ENCODE measurements around the gene ZNF148. TPM values are rescaled to one million over a fixed set of nuclear protein-coding genes. Genes with fewer than 3 reads are reported as not detected.

Gene ZNF148
- total RNA-seq, 1 experiment from 2014 or later, result 24.8 TPM

DNA sequence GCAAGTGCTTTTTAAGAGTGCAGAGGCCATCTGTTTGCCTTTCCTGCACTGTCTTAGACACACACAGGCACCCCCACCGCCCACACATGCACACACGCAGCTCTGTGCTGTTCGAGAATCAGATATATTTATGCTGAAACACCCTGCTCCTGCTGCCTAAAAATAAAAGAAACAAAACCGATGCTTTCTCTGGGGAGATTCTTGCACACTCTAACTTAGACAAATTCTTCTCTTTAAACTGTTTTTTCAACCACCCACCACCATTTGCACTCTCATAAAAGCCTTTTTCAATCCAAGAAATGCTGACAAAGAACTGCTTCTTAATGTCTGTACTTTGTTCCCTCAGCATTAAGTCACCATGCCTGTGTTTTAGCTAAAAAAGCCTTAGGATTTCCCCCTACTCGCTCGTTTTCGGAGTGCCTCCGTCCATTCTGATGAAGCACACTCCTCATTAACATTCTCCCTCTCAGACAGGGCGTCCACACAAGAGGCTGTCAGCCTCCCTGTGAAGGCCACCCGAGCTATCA is 188.8 kb downstream of the ZNF148 start:
- H4K20me1 ChIP-seq (ENCODE audit: control insufficient read depth, insufficient read depth, insufficient read length), result no peaks in the 10 kb centered on the region
- H3K23me2 ChIP-seq (ENCODE audit: insufficient read length, low read depth, low read length, poor library complexity, severe bottlenecking), result no peaks in the 10 kb centered on the region
- no peak overlapping the region for H2AK5ac ChIP-seq (ENCODE audit: insufficient read length, low read length)
- no peak overlapping the region for H3K18ac ChIP-seq (ENCODE audit: insufficient read length, low read depth, low read length)
- no peaks in the 10 kb centered on the region for H3K9me3 ChIP-seq (ENCODE audit: control insufficient read depth, low read depth, low read length)
- peaks cover 17 to 21% (median 19%) of the 10 kb centered on the region in 3 experiments for H3K36me3 Mint-ChIP-seq (ENCODE audit: insufficient read depth in 1 of 3, low read depth in 3 of 3)
- no peak overlapping the region for H4K8ac ChIP-seq (replicated peaks; ENCODE audit: insufficient read length, low read depth, low read length)
- no peak overlapping the region for H3K14ac ChIP-seq (ENCODE audit: insufficient read depth, low read length)
- H3K4me3 Mint-ChIP-seq, result no peak overlapping the region
- no peak overlapping the region for H3K9ac ChIP-seq (ENCODE audit: extremely low read depth, insufficient read length, low read length)
- H3K4ac ChIP-seq (ENCODE audit: low read depth, low read length), result no peak overlapping the region
- H3K27ac ChIP-seq (ENCODE audit: insufficient read length, low read depth, low read length), result no peak overlapping the region
- H3T11ph ChIP-seq (ENCODE audit: low read length), result no peak overlapping the region
- no peak overlapping the region for H4K91ac ChIP-seq (ENCODE audit: insufficient read length, low read depth, low read length)
- no peak overlapping the region for H3K23ac ChIP-seq (ENCODE audit: insufficient read length, low read depth, low read length)
- no peaks in the 10 kb centered on the region for H3K27me3 ChIP-seq (ENCODE audit: insufficient read depth, low read length)
- H3K27me3 Mint-ChIP-seq (ENCODE audit: low read depth), result no peaks in the 10 kb centered on the region
- no CpG with 5 or more reads among the region's 10 CpGs for WGBS (ENCODE audit: extremely low coverage, insufficient read length, low lambda C conversion rate)
- H3K4me1 ChIP-seq (ENCODE audit: insufficient read depth, low read length), result peaks cover 4% of the 10 kb centered on the region; the same call in 1 of the 2 replicates
- no peak overlapping the region for H2BK20ac ChIP-seq (ENCODE audit: low read depth, low read length, poor library complexity, severe bottlenecking)
- no peak overlapping the region for H2BK15ac ChIP-seq (ENCODE audit: low read depth, low read length)
- no peak overlapping the region for H3K56ac ChIP-seq (ENCODE audit: insufficient read length, low read depth, low read length)
- H3K27ac Mint-ChIP-seq, result peak overlapping the region in 2 of 3 experiments; percentile 13 to 87; a peak in 3 of 7 replicates
- H3K79me2 ChIP-seq (ENCODE audit: insufficient read depth, low read length), result no peaks in the 10 kb centered on the region
- H2BK12ac ChIP-seq (ENCODE audit: insufficient read length, low read depth, low read length), result no peak overlapping the region
- H3K4me2 ChIP-seq (ENCODE audit: insufficient read depth, insufficient read length, low read length), result no peak overlapping the region
- peaks cover 47 to 48% of the 10 kb centered on the region in 2 experiments for H3K4me1 Mint-ChIP-seq
- H3K79me1 ChIP-seq (ENCODE audit: insufficient read depth, low read depth, low read length, poor library complexity, severe bottlenecking), result no peaks in the 10 kb centered on the region
- TF ChIP-seq, protein P1, sequence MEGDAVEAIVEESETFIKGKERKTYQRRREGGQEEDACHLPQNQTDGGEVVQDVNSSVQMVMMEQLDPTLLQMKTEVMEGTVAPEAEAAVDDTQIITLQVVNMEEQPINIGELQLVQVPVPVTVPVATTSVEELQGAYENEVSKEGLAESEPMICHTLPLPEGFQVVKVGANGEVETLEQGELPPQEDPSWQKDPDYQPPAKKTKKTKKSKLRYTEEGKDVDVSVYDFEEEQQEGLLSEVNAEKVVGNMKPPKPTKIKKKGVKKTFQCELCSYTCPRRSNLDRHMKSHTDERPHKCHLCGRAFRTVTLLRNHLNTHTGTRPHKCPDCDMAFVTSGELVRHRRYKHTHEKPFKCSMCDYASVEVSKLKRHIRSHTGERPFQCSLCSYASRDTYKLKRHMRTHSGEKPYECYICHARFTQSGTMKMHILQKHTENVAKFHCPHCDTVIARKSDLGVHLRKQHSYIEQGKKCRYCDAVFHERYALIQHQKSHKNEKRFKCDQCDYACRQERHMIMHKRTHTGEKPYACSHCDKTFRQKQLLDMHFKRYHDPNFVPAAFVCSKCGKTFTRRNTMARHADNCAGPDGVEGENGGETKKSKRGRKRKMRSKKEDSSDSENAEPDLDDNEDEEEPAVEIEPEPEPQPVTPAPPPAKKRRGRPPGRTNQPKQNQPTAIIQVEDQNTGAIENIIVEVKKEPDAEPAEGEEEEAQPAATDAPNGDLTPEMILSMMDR (conservative IDR thresholded peaks at IDR 0.05), result no peak
- no peak overlapping the region for H4K5ac ChIP-seq (ENCODE audit: insufficient read length, low read depth, low read length)
- H2BK120ac ChIP-seq (ENCODE audit: low read depth, low read length, poor library complexity, severe bottlenecking), result no peak overlapping the region
- no peak for DNase-seq
- H2BK5ac ChIP-seq (ENCODE audit: insufficient read length, low read length), result no peak overlapping the region
- peaks cover 0 to 3% of the 10 kb centered on the region in 2 experiments; a peak in 1 of 5 replicates for H3K9me3 Mint-ChIP-seq
- no peak overlapping the region for H2AFZ ChIP-seq (ENCODE audit: low read length)

Measured in H9 (cell line).